K562 (cell line): ENCODE data around the gene LENEP. TPM values are rescaled to one million over a fixed set of nuclear protein-coding genes. Genes with fewer than 3 reads are reported as not detected.

Experiments
- ATAC-seq: fragments of 200-7000 bp; cut with Tn5 transposase; 3 replicates; pipeline ENCODE4 v1.9.1; 2020; ENCODE audit warnings: moderate library complexity
- BruUV-seq: library from RNA; stranded (reverse); fragments of 400-500 nt; replicated peaks from 2 replicates; lab custom pipeline; 2021; lab: Mats Ljungman, UMichigan
- CTCF ChIA-PET: fragments of 300-600 bp; formaldehyde crosslinking; extraction: SDS; loops from one replicate; lab custom pipeline; 2021; ENCODE audit warnings: low intra/inter-chr PET ratio; lab: Yijun Ruan, JAX
- POLR2A ChIA-PET: fragments of 300-600, 350-650 bp; sonication (Branson Sonifier 250); formaldehyde crosslinking; extraction: SDS; loops from one replicate; lab custom pipeline; 2021; ENCODE audit warnings: antibody characterized with exemption, inconsistent platforms; lab: Yijun Ruan, JAX
- DNase-seq, 4 experiments: peaks; one replicate each; pipeline versions ENCODE4 v3.0.0 to v3.0.0-alpha.2; 2011 to 2018; ENCODE audit warnings: low spot score in 3 of 4, mixed read lengths in 3 of 4; ENCODE audit errors: extremely low read depth in 1 of 4
- FAIRE-seq: peaks from 2 replicates; lab custom pipeline; 2011; peaks lifted over from hg19 to GRCh38; lab: Jason Lieb, UNC
- H2AFZ ChIP-seq: 2 replicates; pipeline ENCODE4 v1.6.0; 2011; ENCODE audit warnings: low read depth, low read length, control low read depth, inconsistent platforms
- H3K27ac ChIP-seq: fragments of 200-600 bp; 3 replicates; pipeline ENCODE4 v1.8.0; 2011; ENCODE audit warnings: low read depth, mild to moderate bottlenecking, control low read depth, inconsistent platforms, low read length, moderate library complexity, mixed read lengths; ENCODE audit errors: extremely low read depth
- H3K27me3 ChIP-seq, 2 experiments: fragments of 300-600 bp in 1 of 2; 2 replicates in 1 of 2; 3 replicates in 1 of 2; pipeline versions ENCODE4 v1.6.0 to v1.8.0; 2011; ENCODE audit warnings: inconsistent platforms in 2 of 2, low read length in 2 of 2, mild to moderate bottlenecking in 1 of 2, mixed read lengths in 1 of 2, moderate library complexity in 1 of 2; ENCODE audit not compliant: control insufficient read depth in 2 of 2, insufficient read depth in 2 of 2
- H3K36me3 ChIP-seq: fragments of 300-600 bp; 3 replicates; pipeline ENCODE4 v1.8.0; 2011; ENCODE audit warnings: mild to moderate bottlenecking, low read length, inconsistent platforms; ENCODE audit not compliant: control insufficient read depth, insufficient read depth
- H3K4me1 ChIP-seq, 2 experiments: fragments of 200-600 bp in 1 of 2; replicated peaks in 1 of 2; 2 replicates in 1 of 2; 3 replicates in 1 of 2; pipeline versions ENCODE4 v1.5.1 to v1.8.0; 2011; ENCODE audit warnings: inconsistent platforms in 2 of 2, low read length in 2 of 2, mild to moderate bottlenecking in 1 of 2, mixed read lengths in 1 of 2, moderate library complexity in 1 of 2; ENCODE audit not compliant: control insufficient read depth in 2 of 2, insufficient read depth in 2 of 2
- H3K4me2 ChIP-seq: 2 replicates; pipeline ENCODE4 v1.6.1; 2011; ENCODE audit warnings: low read length, control low read depth, inconsistent platforms, mixed read lengths; ENCODE audit not compliant: insufficient read depth
- H3K4me3 ChIP-seq: fragments of 200-600 bp; sonication (generic), shearing (Covaris generic); 2 replicates; pipeline ENCODE4 v1.5.1; 2016; ENCODE audit warnings: control low read depth, inconsistent platforms
- H3K79me2 ChIP-seq: fragments of 200-600 bp; 3 replicates; pipeline ENCODE4 v1.8.0; 2011; ENCODE audit warnings: low read length, inconsistent platforms; ENCODE audit not compliant: control insufficient read depth, insufficient read depth
- H3K9ac ChIP-seq, 2 experiments: 2 replicates each; pipeline versions ENCODE4 v1.6.0 to v1.6.1; 2011; ENCODE audit warnings: low read depth in 2 of 2, low read length in 2 of 2, control low read depth in 1 of 2, inconsistent platforms in 1 of 2, mild to moderate bottlenecking in 1 of 2, mixed read lengths in 1 of 2; ENCODE audit not compliant: insufficient read depth in 1 of 2
- H3K9me1 ChIP-seq: one replicate; pipeline ENCODE4 v1.6.0; 2011; ENCODE audit warnings: inconsistent platforms, mild to moderate bottlenecking, low read length, moderate library complexity; ENCODE audit not compliant: control insufficient read depth, insufficient read depth
- H3K9me3 ChIP-seq: replicated peaks from 2 replicates; pipeline ENCODE4 v1.5.1; 2011; ENCODE audit warnings: low read depth, low read length, inconsistent platforms; ENCODE audit not compliant: control insufficient read depth, insufficient read depth
- H4K20me1 ChIP-seq: replicated peaks from 2 replicates; pipeline ENCODE4 v1.6.1; 2011; ENCODE audit warnings: low read length, inconsistent platforms, mixed read lengths; ENCODE audit not compliant: control insufficient read depth, insufficient read depth
- CHD2 ChIP-seq: IDR thresholded peaks from 2 replicates; pipeline ENCODE4 v1.6.1; 2011; ENCODE audit warnings: low read depth, low read length
- CREB1 ChIP-seq, 2 experiments: sonication (generic) in 1 of 2; formaldehyde crosslinking in 1 of 2; IDR thresholded peaks; 2 replicates each; pipeline versions ENCODE4 v1.6.1 to v1.8.0; 2012 to 2022; ENCODE audit warnings: inconsistent platforms in 1 of 2, mild to moderate bottlenecking in 1 of 2, missing genetic modification reagents in 1 of 2, moderate library complexity in 1 of 2
- FOXM1 ChIP-seq, 2 experiments: fragments of 450-650 bp in 1 of 2; sonication (generic) in 1 of 2; formaldehyde crosslinking in 1 of 2; IDR thresholded peaks; 2 replicates each; pipeline versions ENCODE4 v1.6.1 to v1.9.0; 2017 to 2022; ENCODE audit warnings: low read depth in 2 of 2, mild to moderate bottlenecking in 2 of 2, missing genetic modification reagents in 1 of 2, moderate library complexity in 1 of 2
- LCOR ChIP-seq: sonication (generic); formaldehyde crosslinking; IDR thresholded peaks from 2 replicates; pipeline ENCODE4 v1.8.0; 2022; ENCODE audit warnings: mild to moderate bottlenecking, missing genetic modification reagents
- PHF21A ChIP-seq: fragments of 450-650 bp; IDR thresholded peaks from 2 replicates; pipeline ENCODE4 v1.6.1; 2017; ENCODE audit warnings: low read depth, borderline replicate concordance
- RNF2 ChIP-seq: sonication (generic); IDR thresholded peaks from 2 replicates; pipeline ENCODE4 v1.6.1; 2016
- SMARCC2 ChIP-seq: fragments of 450-650 bp; IDR thresholded peaks from 2 replicates; pipeline ENCODE4 v1.6.1; 2017; ENCODE audit warnings: antibody characterized with exemption, moderate library complexity, mild to moderate bottlenecking, low read depth
- TSC22D4 ChIP-seq: fragments of 450-650 bp; IDR thresholded peaks from 2 replicates; pipeline ENCODE4 v1.6.1; 2016; ENCODE audit warnings: missing genetic modification characterization, missing biosample characterization, control low read depth
- ZBTB7A ChIP-seq: IDR thresholded peaks from 2 replicates; pipeline ENCODE4 v1.6.1; 2011; ENCODE audit warnings: low read depth, mild to moderate bottlenecking, low read length, moderate library complexity, borderline replicate concordance; ENCODE audit not compliant: control insufficient read depth
- ZC3H11A ChIP-seq: IDR thresholded peaks from 2 replicates; pipeline ENCODE4 v1.6.1; 2012; ENCODE audit warnings: low read depth, low read length, improper control_type of control experiment
- ZNF184 ChIP-seq: sonication (generic); formaldehyde crosslinking; IDR thresholded peaks from 2 replicates; pipeline ENCODE4 v1.5.0; 2020; ENCODE audit warnings: missing genetic modification reagents
- ZNF212 ChIP-seq: fragments of 450-650 bp; formaldehyde crosslinking; IDR thresholded peaks from 2 replicates; pipeline ENCODE4 v1.4.0; 2020; ENCODE audit warnings: mild to moderate bottlenecking
- WGBS: fragments of 100-300 bp; shearing (Covaris generic); methylation state at CpG from one replicate; pipeline ENCODE4 v1.1.6; 2016; ENCODE audit warnings: low coverage, mixed read lengths; ENCODE audit not compliant: insufficient coverage; ENCODE audit errors: missing lambda C conversion rate; 5-methylcytosine and 5-hydroxymethylcytosine counted together
- in situ Hi-C: fragments of 300-500 bp; cut with MboI; formaldehyde crosslinking; loops from 4 replicates; pipeline ENCODE4 v1.15.0; 2018; ENCODE audit warnings: inconsistent platforms, mixed read lengths
- intact Hi-C: fragments of 100-400 bp; cut with micrococcal nuclease; formaldehyde crosslinking; loops from 2 replicates; pipeline ENCODE4 v1.14.2; 2022
- polyA plus RNA-seq, 8 experiments: library from polyadenylated mRNA; depleted of rRNA in 4 of 8; stranded (reverse) in 5 of 8; unstranded in 3 of 8; fragments of >200 nt; fragmentation: Nextera tagmentation in 2 of 8; fragmentation: Illumina TruSeq in 1 of 8; extraction: Ambion mirVana in 2 of 8; extraction: Trizol in 1 of 8; gene quantifications; 2 replicates each; pipeline versions ENCODE4 v1.2.1 to v1.2.3, GENCODE V29; 2011 to 2014; ENCODE audit warnings: inconsistent platforms in 1 of 8, missing spikeins in 1 of 8
- total RNA-seq, 7 experiments: library from RNA; depleted of rRNA in 6 of 7; stranded (reverse); fragments of >200 nt in 6 of 7; fragmentation: Illumina TruSeq in 2 of 7; extraction: Trizol in 2 of 7; gene quantifications; 2 replicates each; pipeline versions ENCODE4 v1.2.1 to v1.2.3, GENCODE V29; 2011 to 2021; ENCODE audit warnings: low replicate concordance in 1 of 7
- TF ChIP-seq, protein P1 (sequence below): sonication (generic); formaldehyde crosslinking; IDR thresholded peaks from 2 replicates; pipeline ENCODE4 v1.8.0; 2022; ENCODE audit warnings: missing genetic modification reagents, mild to moderate bottlenecking, borderline replicate concordance
- TF ChIP-seq, protein P2 (sequence below): fragments of 250-450 bp; sonication (Bioruptor Pico); IDR thresholded peaks from 2 replicates; pipeline ENCODE4 v1.4.0; 2020; ENCODE audit warnings: mild to moderate bottlenecking, moderate library complexity
- TF ChIP-seq, protein P3 (sequence below): sonication (generic); formaldehyde crosslinking; IDR thresholded peaks from 2 replicates; pipeline ENCODE4 v1.8.1; 2023; ENCODE audit warnings: mild to moderate bottlenecking, missing genetic modification reagents

Gene LENEP
- total and polyA plus RNA-seq, 9 of the 15 experiments (the other 6 are each of a cell fraction or from before 2014, with no cell fraction given), result 0.23 to 0.87 (median 0.67) TPM; not detected in 5

DNA sequence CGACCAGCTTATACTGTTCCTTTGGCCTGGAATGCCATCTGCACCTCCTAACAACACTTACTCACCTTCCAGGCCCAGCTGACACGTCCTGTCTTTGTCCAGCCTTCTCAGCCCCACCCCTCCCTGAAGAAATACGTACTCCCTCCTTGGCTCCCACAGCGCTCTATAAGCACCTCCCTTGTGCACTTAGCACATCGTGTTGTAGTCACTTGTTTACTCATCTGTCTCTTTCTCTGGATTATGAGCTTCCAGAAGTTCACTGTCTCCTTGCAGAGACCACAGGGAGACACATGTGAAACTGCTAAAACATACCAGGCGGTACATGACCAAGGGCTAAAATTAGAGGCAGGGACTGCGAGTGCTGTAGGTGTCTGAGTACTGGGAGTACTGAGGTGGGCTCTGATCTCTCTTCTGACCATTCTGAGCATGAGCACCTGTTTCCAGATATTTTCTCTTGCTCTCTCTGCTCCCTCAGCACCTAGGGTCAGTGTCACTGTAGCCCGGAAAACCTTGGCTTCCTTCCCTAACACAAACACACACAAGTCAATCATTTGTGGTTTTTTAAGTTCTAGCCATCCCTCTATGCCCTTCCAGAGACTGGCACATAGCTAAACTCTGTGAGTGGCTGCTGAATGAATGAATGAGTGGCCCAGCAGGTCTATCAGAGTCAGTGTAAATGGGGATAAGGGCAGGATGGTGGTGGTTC, 45.4 kb downstream of the LENEP start (continued):
- TF ChIP-seq CHD2 (no peak), TSC22D4 (tag) (no peak)

DNA sequence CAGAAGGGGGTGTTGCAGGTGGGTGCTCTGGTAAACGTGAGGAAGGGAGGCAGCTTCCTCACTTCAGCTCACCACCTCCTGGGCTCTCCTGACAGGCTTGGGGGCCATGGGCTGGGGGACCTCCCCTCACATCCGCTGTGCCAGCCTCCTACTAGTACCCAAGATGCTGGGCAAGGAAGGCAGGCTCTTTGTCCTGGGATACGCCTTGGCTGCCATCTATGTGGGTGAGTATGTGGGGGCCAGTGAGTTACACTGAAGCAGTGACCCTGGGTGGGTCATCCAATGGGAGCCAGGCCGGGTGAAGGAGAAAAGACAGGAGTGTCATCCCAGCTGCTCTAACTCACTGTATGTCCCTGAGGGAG, 45.9 kb downstream of the LENEP start:
- intact Hi-C loops (no loop called here), in situ Hi-C loops (no loop called here)
- DNase-seq (no peak), ATAC-seq (no peak), FAIRE-seq (no peak)
- no peaks in the 10 kb centered on the region for H3K9me3 ChIP-seq
- H3K79me2 ChIP-seq, result no peaks in the 10 kb centered on the region
- no TSS peak for BruUV-seq
- no peaks in the 10 kb centered on the region for H3K36me3 ChIP-seq
- H3K4me3 ChIP-seq, result no peak overlapping the region
- ChIA-PET CTCF (no interaction called here), POLR2A (interaction anchor here (0.6 kb wide), 1 partner anchor 688 kb away, joined by 3 read pairs; no protein-coding TSS in a partner anchor)
- H3K9ac ChIP-seq, result peak overlapping the region in 1 of 2 experiments; percentile 64; a peak in 2 of 4 replicates
- H3K9me1 ChIP-seq, result no peaks in the 10 kb centered on the region
- H2AFZ ChIP-seq, result no peak overlapping the region
- H3K27me3 ChIP-seq, result peaks cover 0 to 10% of the 10 kb centered on the region in 2 experiments; a peak in 3 of 5 replicates
- H3K4me1 ChIP-seq, result peaks cover 3 to 9% of the 10 kb centered on the region in 2 experiments; a peak in 2 of 5 replicates
- no peaks in the 10 kb centered on the region for H4K20me1 ChIP-seq
- no peak overlapping the region for H3K27ac ChIP-seq
- H3K4me2 ChIP-seq, result no peak overlapping the region
- WGBS, result 33% methylated on average over 4 of the region's 4 CpGs
- no peak for TF ChIP-seq FOXM1 (IDR thresholded peaks at IDR 0.05; ENCODE audit: low read depth)
- TF ChIP-seq FOXM1 (CRISPR knock-in tag; IDR thresholded peaks at IDR 0.05; ENCODE audit: low read depth), result no peak
- TF ChIP-seq, protein P1, sequence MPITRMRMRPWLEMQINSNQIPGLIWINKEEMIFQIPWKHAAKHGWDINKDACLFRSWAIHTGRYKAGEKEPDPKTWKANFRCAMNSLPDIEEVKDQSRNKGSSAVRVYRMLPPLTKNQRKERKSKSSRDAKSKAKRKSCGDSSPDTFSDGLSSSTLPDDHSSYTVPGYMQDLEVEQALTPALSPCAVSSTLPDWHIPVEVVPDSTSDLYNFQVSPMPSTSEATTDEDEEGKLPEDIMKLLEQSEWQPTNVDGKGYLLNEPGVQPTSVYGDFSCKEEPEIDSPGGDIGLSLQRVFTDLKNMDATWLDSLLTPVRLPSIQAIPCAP, result no peak
- TF ChIP-seq SMARCC2, result no peak
- TF ChIP-seq PHF21A, result no peak
- no peak for TF ChIP-seq CREB1 (IDR thresholded peaks at IDR 0.05)
- no peak for TF ChIP-seq CREB1 (CRISPR knock-in tag; IDR thresholded peaks at IDR 0.05)
- no peak for TF ChIP-seq ZBTB7A
- TF ChIP-seq RNF2, result no peak
- TF ChIP-seq ZNF212 (CRISPR knock-in tag), result no peak
- TF ChIP-seq, protein P2, sequence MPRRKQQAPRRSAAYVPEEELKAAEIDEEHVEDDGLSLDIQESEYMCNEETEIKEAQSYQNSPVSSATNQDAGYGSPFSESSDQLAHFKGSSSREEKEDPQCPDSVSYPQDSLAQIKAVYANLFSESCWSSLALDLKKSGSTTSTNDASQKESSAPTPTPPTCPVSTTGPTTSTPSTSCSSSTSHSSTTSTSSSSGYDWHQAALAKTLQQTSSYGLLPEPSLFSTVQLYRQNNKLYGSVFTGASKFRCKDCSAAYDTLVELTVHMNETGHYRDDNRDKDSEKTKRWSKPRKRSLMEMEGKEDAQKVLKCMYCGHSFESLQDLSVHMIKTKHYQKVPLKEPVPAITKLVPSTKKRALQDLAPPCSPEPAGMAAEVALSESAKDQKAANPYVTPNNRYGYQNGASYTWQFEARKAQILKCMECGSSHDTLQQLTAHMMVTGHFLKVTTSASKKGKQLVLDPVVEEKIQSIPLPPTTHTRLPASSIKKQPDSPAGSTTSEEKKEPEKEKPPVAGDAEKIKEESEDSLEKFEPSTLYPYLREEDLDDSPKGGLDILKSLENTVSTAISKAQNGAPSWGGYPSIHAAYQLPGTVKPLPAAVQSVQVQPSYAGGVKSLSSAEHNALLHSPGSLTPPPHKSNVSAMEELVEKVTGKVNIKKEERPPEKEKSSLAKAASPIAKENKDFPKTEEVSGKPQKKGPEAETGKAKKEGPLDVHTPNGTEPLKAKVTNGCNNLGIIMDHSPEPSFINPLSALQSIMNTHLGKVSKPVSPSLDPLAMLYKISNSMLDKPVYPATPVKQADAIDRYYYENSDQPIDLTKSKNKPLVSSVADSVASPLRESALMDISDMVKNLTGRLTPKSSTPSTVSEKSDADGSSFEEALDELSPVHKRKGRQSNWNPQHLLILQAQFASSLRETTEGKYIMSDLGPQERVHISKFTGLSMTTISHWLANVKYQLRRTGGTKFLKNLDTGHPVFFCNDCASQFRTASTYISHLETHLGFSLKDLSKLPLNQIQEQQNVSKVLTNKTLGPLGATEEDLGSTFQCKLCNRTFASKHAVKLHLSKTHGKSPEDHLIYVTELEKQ (CRISPR knock-in tag), result no peak
- TF ChIP-seq, protein P3, sequence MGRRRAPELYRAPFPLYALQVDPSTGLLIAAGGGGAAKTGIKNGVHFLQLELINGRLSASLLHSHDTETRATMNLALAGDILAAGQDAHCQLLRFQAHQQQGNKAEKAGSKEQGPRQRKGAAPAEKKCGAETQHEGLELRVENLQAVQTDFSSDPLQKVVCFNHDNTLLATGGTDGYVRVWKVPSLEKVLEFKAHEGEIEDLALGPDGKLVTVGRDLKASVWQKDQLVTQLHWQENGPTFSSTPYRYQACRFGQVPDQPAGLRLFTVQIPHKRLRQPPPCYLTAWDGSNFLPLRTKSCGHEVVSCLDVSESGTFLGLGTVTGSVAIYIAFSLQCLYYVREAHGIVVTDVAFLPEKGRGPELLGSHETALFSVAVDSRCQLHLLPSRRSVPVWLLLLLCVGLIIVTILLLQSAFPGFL (CRISPR knock-in tag), result no peak
- TF ChIP-seq LCOR (CRISPR knock-in tag), result no peak
- TF ChIP-seq ZNF184 (CRISPR knock-in tag), result no peak
- no peak for TF ChIP-seq ZC3H11A
